Measurements from ENCODE around the gene FGF14.

DNA sequence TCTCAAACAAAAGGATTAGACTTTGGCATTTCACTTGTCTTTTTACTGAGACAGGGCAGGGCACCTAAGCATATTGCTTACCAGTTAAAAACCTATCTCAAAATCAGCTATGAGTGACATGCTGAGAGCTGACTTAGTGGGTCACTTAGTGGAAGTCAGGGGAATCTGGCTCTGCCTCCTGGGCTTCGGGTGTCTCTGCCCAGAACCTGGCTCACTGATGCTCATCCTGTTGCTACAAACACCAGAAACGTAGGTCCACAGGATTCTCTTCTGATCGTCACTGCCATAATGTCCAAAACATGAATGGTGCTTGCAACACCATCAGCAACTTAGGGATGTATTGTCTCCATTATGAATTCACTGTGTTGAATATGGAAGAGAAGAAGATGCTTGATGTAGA, 673.2 kb downstream of the FGF14 start:
- TF ChIP-seq, protein P1, sequence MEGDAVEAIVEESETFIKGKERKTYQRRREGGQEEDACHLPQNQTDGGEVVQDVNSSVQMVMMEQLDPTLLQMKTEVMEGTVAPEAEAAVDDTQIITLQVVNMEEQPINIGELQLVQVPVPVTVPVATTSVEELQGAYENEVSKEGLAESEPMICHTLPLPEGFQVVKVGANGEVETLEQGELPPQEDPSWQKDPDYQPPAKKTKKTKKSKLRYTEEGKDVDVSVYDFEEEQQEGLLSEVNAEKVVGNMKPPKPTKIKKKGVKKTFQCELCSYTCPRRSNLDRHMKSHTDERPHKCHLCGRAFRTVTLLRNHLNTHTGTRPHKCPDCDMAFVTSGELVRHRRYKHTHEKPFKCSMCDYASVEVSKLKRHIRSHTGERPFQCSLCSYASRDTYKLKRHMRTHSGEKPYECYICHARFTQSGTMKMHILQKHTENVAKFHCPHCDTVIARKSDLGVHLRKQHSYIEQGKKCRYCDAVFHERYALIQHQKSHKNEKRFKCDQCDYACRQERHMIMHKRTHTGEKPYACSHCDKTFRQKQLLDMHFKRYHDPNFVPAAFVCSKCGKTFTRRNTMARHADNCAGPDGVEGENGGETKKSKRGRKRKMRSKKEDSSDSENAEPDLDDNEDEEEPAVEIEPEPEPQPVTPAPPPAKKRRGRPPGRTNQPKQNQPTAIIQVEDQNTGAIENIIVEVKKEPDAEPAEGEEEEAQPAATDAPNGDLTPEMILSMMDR (IDR thresholded peaks at IDR 0.05), result no peak
- no peak for TF ChIP-seq POLR2A (IDR thresholded peaks at IDR 0.05)

Measured in Peyer's patch (tissue), 4 donors.